Mononuclear cell (primary cell): ENCODE results near the gene OR2Z1. TPM values are rescaled to one million over a fixed set of nuclear protein-coding genes. Genes with fewer than 3 reads are reported as not detected.

Source experiments
- H3K27me3 ChIP-seq: 2 replicates; pipeline ENCODE4 v1.6.0; 2011; ENCODE audit warnings: low read length, control low read depth; ENCODE audit not compliant: insufficient read depth
- H3K4me1 ChIP-seq: 2 replicates; pipeline ENCODE4 v1.5.1; 2011; ENCODE audit warnings: mild to moderate bottlenecking, low read length, control low read depth; ENCODE audit not compliant: insufficient read depth
- H3K4me3 ChIP-seq: 2 replicates; pipeline ENCODE4 v1.5.1; 2011; ENCODE audit warnings: mild to moderate bottlenecking, low read length, moderate library complexity
- H3K9me3 ChIP-seq: 2 replicates; pipeline ENCODE4 v1.5.1; 2011; ENCODE audit warnings: low read depth, mild to moderate bottlenecking, control low read depth, low read length
- total RNA-seq: library from RNA; depleted of rRNA; stranded (reverse); fragments of >200 nt; gene quantifications from one replicate; pipeline ENCODE4 v1.2.3, GENCODE V29; 2012

OR2Z1 gene
- not detected for total RNA-seq

GRCh38 chr19:8721334-8721733 lies at the start of gene OR2Z1:
Gene OR2Z1, plus strand, starts transcription at chr19:8721634. Its CDS starts 9,395 bp downstream, at chr19:8731029.
- no peaks in the 10 kb centered on the region for H3K9me3 ChIP-seq
- H3K27me3 ChIP-seq: no peaks in the 10 kb centered on the region
- H3K4me1 ChIP-seq: no peaks in the 10 kb centered on the region
- H3K4me3 ChIP-seq: no peak within 1 kb of the TSS

GRCh38 chr19:8673276-8673891 lies 48.0 kb upstream of the OR2Z1 start:
- H3K4me3 ChIP-seq: no peak overlapping the region
- H3K27me3 ChIP-seq: no peaks in the 10 kb centered on the region
- H3K4me1 ChIP-seq: peaks cover 20% of the 10 kb centered on the region
- no peaks in the 10 kb centered on the region for H3K9me3 ChIP-seq

- Histone ChIP-seq H3K4me1 (peaks cover 19% of the 10 kb centered on the region), H3K4me3 (no peak overlapping the region), H3K27me3 (no peaks in the 10 kb centered on the region), H3K9me3 (no peaks in the 10 kb centered on the region)
Measured at GRCh38 chr19:8675066-8675465, 46.4 kb upstream of the OR2Z1 start.

- H3K27me3 ChIP-seq: no peaks in the 10 kb centered on the region
- H3K4me3 ChIP-seq: no peak overlapping the region
- peaks cover 12% of the 10 kb centered on the region for H3K4me1 ChIP-seq
- no peaks in the 10 kb centered on the region for H3K9me3 ChIP-seq
Measured at GRCh38 chr19:8678244-8678807, 43.1 kb upstream of the OR2Z1 start.

- Histone ChIP-seq H3K4me3 (no peak overlapping the region), H3K27me3 (no peaks in the 10 kb centered on the region), H3K4me1 (peaks cover 12% of the 10 kb centered on the region), H3K9me3 (no peaks in the 10 kb centered on the region)
Measured at GRCh38 chr19:8680676-8681344, 40.6 kb upstream of the OR2Z1 start.

GRCh38 chr19:8681345-8682029 lies 39.9 kb upstream of the OR2Z1 start:
- no peaks in the 10 kb centered on the region for H3K9me3 ChIP-seq
- H3K4me1 ChIP-seq: peaks cover 12% of the 10 kb centered on the region
- no peak overlapping the region for H3K4me3 ChIP-seq
- no peaks in the 10 kb centered on the region for H3K27me3 ChIP-seq

- Histone ChIP-seq H3K9me3 (no peaks in the 10 kb centered on the region), H3K4me1 (peaks cover 12% of the 10 kb centered on the region), H3K27me3 (no peaks in the 10 kb centered on the region), H3K4me3 (no peak overlapping the region)
Measured at GRCh38 chr19:8682472-8682871, 39.0 kb upstream of the OR2Z1 start.

- Histone ChIP-seq H3K4me3 (no peak overlapping the region), H3K27me3 (no peaks in the 10 kb centered on the region), H3K9me3 (no peaks in the 10 kb centered on the region), H3K4me1 (peaks cover 12% of the 10 kb centered on the region)
Measured at GRCh38 chr19:8682931-8683330, 38.5 kb upstream of the OR2Z1 start.

GRCh38 chr19:8684001-8684902 lies 37.2 kb upstream of the OR2Z1 start:
- Histone ChIP-seq H3K9me3 (no peaks in the 10 kb centered on the region), H3K4me1 (peaks cover 12% of the 10 kb centered on the region), H3K27me3 (no peaks in the 10 kb centered on the region), H3K4me3 (no peak overlapping the region)

GRCh38 chr19:8686549-8686948 lies 34.9 kb upstream of the OR2Z1 start:
- no peaks in the 10 kb centered on the region for H3K9me3 ChIP-seq
- no peak overlapping the region for H3K4me3 ChIP-seq
- H3K4me1 ChIP-seq: peaks cover 6% of the 10 kb centered on the region
- H3K27me3 ChIP-seq: no peaks in the 10 kb centered on the region

- Histone ChIP-seq H3K4me3 (no peak overlapping the region), H3K4me1 (no peaks in the 10 kb centered on the region), H3K27me3 (no peaks in the 10 kb centered on the region), H3K9me3 (no peaks in the 10 kb centered on the region)
Measured at GRCh38 chr19:8688930-8689329, 32.5 kb upstream of the OR2Z1 start.

GRCh38 chr19:8690753-8691539 lies 30.5 kb upstream of the OR2Z1 start:
- Histone ChIP-seq H3K4me1 (no peaks in the 10 kb centered on the region), H3K4me3 (no peak overlapping the region), H3K9me3 (no peaks in the 10 kb centered on the region), H3K27me3 (no peaks in the 10 kb centered on the region)

- H3K4me3 ChIP-seq: no peak overlapping the region
- no peaks in the 10 kb centered on the region for H3K4me1 ChIP-seq
- no peaks in the 10 kb centered on the region for H3K9me3 ChIP-seq
- H3K27me3 ChIP-seq: no peaks in the 10 kb centered on the region
Measured at GRCh38 chr19:8695501-8695900, 25.9 kb upstream of the OR2Z1 start.

- no peaks in the 10 kb centered on the region for H3K27me3 ChIP-seq
- no peak overlapping the region for H3K4me3 ChIP-seq
Measured at GRCh38 chr19:8695911-8696310, 25.5 kb upstream of the OR2Z1 start.

More at GRCh38 chr19:8695911-8696310, 25.5 kb upstream of the OR2Z1 start:
- Histone ChIP-seq H3K4me1 (peaks cover 3% of the 10 kb centered on the region), H3K9me3 (no peaks in the 10 kb centered on the region)
